ENCODE data around the gene RNASE9. TPM values are rescaled to one million over a fixed set of nuclear protein-coding genes. Genes with fewer than 3 reads are reported as not detected.
"Not testable (repeated sequence)": the region's sequence is repeated elsewhere in the genome, so short reads cannot be mapped to it uniquely, and the experiment has no call there.

RNASE9 gene
- total RNA-seq, 2 donors from 2014 or later = not detected

DNA sequence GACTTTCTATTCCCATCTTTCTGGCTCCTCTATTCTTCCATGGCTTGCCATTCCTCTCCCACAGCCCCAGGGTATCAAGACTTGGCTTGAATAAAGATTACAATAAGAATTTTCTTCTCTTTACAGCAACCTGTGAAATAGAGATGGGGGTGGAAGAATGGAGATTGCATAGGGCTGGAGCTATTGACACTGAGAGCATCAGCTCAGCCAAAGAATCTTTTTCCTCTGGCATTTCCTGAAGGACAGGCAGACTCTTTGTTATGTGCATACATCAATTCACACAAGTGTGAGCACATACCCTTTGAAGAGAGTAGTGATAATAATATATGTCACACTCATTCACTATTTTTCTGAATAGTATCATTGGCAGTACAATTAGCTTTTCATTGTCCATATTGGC, 22.3 kb upstream of the RNASE9 start:
- intact Hi-C loops (cut with DNase I, micrococcal nuclease) = no loop called here
- ATAC-seq = no peak

DNA sequence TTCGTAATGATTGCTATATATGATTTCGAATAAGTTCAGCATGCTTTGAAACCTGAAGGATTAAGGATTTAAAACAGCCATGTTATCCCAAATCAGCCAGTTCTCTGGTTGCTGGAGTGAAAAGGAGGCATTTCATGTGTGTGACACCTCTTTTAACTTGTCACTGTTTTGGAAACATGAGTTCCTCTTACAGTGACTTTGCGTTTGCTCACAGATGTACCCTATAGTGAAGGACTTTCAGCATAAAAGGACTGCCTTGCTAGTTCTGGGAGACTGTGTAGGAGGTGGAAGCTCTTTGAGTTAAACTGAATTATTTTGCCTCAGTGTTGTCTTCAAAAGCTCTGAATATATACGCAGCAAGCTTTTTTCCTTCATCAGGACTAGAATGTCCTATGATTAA, 19.4 kb upstream of the RNASE9 start:
- ATAC-seq (no peak), DNase-seq (no peak)
- intact Hi-C loops (cut with DNase I, micrococcal nuclease) = no loop called here

More for the DNA sequence above, 22.3 kb upstream of the RNASE9 start:
- no peak for DNase-seq

DNA sequence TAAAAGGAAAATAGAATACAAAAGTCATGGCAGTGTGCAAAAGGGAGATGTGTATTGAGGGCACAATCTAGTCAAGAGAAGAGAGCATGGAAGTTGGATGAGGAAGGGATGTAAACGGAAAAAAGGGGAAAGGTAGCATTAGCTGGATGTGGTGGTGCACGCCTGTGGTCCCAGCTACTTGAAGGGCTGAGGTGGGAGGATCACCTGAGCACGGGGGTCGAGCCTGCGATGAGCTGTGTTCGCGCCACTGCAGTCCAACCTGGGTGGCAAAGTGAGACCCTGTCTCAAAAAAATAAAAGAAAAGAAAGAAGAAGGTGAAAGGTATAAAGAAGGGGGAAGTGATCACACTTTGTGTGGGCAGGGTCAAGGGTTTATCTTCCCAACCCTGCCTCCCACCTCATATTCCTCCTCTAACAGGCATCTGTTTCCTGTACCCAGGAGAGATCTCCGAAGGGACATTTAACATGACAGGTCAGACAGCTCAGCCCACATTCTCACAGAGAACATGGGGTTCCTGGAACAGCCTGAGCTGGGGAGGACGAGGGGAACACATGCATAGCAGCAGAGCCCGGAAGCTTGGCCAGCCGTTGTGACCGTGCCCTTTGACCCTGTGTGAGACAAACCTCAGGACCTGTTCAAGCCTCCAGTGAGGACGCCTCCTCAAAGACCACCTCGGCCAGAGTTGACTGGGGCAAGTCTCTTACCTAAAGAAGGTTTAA, 18.1 kb upstream of the RNASE9 start:
- intact Hi-C loops (cut with DNase I, micrococcal nuclease) = no loop called here
- ATAC-seq (no peak), DNase-seq (no peak)

DNA sequence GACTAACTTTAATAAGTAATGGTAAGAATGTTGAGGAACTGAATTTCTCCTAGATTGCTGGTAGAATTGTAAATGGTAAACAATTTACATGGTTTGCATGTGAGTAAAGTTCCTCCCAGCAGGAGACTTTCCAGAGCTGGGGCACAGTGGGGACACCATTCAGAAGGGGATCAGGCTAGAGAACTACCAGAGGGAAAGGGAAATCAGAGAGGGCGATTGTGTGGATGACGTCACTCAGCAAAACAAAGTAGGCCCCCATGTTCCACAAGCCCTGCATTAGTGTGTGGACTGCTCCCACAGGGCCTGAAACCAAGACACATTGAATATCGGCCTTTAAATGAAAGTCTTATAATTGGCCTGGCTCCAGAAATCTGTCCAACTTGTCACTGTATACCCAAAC, 17.5 kb upstream of the RNASE9 start:
- intact Hi-C loops (cut with DNase I, micrococcal nuclease) = no loop called here
- ATAC-seq = no peak

DNA sequence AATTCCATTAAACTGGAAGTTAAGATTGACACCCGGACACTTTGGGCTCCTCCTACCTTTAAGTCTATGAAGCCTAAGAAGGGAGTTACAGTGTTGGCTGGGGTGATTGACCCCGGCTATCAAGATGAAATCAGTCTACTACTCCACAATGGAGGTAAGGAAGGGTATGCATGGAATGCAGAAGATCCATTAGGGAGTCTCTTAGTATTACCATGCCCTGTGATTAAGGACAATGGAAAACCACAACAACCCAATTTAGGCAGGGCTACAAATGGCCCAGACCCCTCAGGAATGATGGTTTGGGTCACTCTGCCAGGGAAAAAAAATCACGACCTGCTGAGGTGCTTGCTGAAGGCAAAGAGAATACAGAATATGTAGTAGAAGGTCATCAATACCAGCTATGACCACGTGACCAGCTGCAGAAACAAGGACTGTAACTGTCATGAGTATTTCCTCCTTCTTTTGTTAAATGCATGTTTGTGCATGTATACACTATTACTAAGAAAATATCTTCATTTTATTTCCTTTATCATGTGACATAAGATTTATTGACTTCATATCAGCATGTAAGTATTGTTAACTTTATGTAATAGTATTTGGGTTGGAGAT, 11.6 kb upstream of the RNASE9 start:
- DNase-seq; ATAC-seq; intact Hi-C loops (cut with DNase I, micrococcal nuclease): not testable (repeated sequence)

More for the DNA sequence above, 17.5 kb upstream of the RNASE9 start:
- DNase-seq = no peak

DNA sequence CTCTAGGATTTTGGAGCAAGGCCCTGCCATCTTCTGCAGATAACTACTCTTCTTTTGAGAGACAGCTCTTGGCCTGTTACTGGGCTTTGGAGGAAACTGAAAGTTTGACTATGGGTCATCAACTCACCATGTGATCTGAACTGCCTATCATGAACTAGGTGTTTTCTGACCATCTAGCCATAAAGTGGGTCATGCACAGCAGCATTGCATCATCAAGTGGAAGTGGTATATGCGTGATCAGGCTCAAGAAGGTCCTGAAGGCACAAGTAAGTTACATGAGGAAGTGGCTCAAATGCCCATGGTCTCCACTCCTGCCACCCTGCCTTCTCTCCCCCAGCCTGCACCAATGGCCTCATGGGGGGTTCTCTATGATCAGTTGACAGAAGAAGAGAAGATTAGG, 9.9 kb upstream of the RNASE9 start:
- ATAC-seq, DNase-seq: not testable (repeated sequence)

DNA sequence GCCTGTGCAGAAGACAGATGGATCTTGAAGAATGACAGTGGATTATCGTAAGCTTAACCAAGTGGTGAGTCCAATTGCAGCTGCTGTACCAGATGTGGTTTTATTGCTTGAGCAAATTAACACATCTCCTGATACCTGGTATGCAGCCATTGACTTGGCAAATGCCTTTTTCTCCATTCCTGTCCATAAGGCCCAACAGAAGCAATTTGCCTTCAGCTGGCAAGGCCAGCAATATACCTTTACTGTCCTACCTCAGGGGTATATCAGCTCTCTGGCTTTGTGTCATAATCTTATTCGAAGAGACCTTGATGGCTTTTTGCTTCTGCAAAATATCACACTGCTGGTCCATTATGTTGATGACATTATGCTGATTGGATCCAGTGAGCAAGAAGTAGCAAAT, 9.0 kb upstream of the RNASE9 start:
- DNase-seq; intact Hi-C loops (cut with DNase I, micrococcal nuclease); ATAC-seq: not testable (repeated sequence)

More for the DNA sequence above, 9.9 kb upstream of the RNASE9 start:
- intact Hi-C loops (cut with DNase I, micrococcal nuclease) = not testable (repeated sequence)

DNA sequence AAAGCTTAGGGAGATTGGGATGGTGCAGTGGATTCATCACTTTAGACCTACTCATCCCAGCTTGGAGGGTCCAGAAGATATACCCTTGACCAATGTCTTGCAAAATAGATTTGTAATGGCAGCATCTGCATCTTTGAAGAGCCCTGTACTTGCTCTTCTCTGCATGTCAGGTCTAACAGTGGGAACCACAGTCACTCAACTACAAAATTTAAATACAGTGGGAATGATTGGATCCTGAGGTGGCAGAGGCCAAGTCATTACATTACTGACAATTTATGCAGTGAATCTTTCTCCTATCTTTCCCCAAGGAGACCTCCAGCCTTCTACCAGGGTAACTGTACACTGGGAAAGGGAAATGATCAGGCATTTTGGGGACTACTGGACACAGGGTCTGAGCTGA, 8.2 kb upstream of the RNASE9 start:
- no peak for ATAC-seq
- no peak for DNase-seq
- intact Hi-C loops (cut with DNase I, micrococcal nuclease) = no loop called here

DNA sequence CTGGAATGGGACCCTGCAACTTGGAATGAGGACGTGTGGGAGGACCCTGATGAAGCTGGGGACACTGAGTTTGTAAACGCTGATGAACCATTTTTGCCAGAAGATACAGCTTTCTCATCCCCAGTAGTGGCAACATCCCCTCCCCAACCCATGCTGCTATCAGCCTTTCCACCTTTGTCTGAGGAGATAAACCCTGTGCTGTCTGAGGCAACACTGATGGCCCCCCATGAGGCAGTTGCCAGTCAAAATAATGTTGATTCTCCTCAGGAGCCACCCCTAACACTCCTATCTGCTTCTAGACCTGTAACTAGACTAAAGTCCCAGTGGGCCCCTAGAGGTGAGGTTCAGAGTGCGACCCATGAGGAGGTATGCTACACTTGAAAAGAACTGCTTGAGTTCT, 7.5 kb upstream of the RNASE9 start:
- ATAC-seq (no peak), DNase-seq (no peak)
- intact Hi-C loops (cut with DNase I, micrococcal nuclease) = no loop called here

DNA sequence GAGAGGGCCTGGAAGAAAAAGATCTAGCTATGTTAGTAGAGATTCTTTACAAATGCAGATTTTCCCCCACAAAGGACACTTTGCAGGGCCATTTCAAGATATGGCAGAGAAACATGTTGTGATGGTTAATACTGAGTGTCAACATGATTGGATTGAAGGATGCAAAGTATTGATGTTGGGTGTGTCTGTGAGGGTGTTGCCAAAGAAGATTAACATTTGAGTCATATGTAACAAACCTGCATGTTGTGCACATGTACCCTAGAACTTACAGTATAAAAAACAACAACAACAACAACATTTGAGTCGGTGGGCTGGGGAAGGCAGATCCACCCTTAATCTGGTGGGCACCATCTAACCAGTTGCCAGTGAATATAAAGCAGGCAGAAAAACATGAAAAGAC, 6.4 kb upstream of the RNASE9 start:
- ATAC-seq; DNase-seq; intact Hi-C loops (cut with DNase I, micrococcal nuclease): not testable (repeated sequence)

DNA sequence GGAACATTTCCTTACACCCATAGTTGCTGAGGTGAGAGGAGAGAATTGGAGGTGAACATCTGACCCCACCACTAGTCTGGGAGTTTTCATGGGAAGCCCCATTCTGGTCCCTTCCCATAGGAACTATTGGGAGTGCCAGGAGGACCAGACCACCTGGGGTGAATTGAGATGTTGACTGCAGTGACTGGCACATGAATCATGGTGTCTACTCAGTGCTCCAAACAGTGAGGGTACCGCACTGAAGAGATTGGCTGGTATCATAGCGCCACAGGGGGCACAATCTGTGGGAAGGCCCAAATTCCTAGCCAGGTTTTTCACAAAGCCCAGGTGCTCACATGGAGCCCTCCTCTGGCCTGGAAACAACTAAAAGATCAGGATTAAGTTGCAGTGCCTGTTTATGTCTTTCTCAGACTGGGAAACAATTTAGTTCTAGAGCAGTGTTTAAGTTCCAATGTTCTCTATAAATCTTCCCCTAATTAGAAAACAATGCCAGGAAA, 3.7 kb upstream of the RNASE9 start:
- DNase-seq (no peak), ATAC-seq (no peak)
- intact Hi-C loops (cut with DNase I, micrococcal nuclease) = no loop called here

DNA sequence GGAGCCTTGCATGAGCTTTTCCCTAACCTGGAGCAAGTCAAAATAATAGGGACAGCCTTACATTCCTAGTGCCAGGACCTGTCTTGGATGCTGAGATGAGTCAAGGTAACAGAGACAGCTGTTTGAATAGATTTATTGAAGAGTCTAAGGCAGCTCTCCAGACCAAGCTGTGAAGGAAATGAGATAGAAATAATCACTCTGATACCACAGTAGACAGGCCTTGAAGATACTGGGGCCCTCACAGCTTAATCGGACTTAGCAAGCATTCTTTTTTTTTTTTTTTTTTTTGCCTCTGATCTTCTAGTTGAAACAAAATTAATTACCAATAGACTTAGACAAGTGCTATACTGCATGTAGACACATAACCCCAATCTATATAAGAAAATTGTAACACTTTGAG, 3.1 kb upstream of the RNASE9 start:
- intact Hi-C loops (cut with DNase I, micrococcal nuclease) = no loop called here
- DNase-seq (no peak), ATAC-seq (no peak)

DNA sequence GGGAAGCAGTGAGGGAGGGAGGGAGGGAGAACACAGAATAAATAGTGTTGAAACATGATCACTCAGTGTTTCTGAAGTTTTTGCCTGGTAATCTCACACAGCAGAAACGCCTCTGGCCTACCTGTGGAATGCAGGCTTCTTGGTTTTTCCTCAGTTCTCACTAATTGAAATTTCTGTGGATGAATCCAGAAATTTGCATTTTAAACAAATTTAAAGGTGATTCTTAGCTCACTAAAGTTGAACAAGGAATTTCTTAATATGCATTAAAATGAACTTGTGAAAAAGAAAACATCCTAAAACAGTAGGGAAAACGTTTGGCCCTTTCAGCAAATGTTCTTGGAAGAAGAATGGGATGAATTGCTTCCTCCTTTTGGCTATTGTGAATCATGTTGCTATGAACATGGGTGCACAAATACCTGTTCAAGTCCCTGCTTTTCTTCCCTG, 1.4 kb downstream of the RNASE9 start:
- DNase-seq (no peak), ATAC-seq (no peak)
- intact Hi-C loops (cut with DNase I, micrococcal nuclease) = no loop called here

DNA sequence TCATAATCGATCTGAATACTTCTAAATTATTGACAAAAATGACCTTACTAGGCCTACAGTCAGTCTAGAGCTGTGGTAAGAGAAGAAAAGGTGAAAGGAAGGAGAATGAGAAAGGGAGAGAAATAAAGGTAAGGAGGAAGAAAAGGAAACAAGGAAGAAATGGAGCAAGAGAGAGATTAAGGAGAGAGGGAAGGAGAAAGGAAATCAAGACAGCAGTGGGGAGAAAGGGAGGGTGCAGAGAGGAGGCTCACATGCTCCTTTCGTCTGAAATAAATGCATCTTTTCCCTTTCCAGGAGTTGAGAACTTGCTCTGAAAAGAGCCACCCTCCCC, 3.7 kb downstream of the RNASE9 start:
- intact Hi-C loops (cut with DNase I, micrococcal nuclease) = no loop called here
- DNase-seq = no peak

DNA sequence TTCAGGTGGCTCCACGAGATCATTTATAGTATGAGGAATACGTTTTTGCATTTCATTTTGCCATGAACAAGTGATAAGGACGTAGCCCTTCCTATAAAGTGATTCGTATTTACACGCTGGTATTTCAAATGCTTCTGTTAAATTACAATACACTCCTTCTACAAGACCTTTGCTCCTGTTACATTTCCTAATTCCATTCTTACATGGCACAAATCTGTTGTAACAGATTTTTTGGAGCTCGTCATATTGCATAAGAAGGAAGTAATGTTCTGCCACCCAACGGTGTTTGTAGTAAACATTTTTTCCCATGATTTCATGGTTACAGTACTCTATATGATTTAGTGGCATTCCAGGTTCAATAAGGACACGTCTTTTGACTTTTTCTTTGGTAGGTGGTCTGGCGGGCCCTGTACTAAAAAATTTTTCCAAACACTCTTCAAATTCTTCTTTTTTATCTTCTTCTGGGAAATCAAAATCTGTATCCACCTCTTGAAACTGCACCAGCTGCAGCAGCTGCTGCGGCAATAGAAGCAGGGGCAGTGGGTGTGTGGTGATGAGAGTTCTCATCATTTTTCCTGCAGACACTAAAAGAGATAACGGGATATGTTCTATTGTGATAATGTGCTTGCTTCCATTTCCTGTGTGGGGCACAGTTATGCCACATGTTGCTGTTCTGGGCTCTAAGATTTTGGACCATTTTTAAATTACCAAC, 4.2 kb downstream of the RNASE9 start:
- DNase-seq = no peak
- intact Hi-C loops (cut with DNase I, micrococcal nuclease) = no loop called here
- no peak for ATAC-seq

More for the DNA sequence above, 3.7 kb downstream of the RNASE9 start:
- no peak for ATAC-seq

DNA sequence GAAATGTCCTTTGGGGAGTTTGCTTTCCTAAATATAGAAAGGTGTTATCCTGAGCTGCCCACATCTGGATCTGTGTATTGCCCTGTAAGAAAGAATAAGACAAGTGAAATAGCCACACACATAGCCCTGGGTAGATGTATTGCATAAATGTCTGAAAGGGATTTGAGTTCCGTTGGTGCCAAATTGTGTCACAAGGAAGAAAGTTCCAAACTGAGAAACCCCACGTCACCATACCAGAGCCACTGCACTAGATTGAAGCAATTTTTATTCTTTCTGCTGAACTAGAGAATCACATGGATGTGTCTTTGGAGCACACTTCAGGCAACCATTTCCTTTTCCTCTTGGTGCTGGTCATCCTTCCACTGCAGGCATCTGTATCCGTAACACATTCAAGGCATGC, 5.0 kb downstream of the RNASE9 start:
- DNase-seq (no peak), ATAC-seq (no peak)
- intact Hi-C loops (cut with DNase I, micrococcal nuclease) = no loop called here

DNA sequence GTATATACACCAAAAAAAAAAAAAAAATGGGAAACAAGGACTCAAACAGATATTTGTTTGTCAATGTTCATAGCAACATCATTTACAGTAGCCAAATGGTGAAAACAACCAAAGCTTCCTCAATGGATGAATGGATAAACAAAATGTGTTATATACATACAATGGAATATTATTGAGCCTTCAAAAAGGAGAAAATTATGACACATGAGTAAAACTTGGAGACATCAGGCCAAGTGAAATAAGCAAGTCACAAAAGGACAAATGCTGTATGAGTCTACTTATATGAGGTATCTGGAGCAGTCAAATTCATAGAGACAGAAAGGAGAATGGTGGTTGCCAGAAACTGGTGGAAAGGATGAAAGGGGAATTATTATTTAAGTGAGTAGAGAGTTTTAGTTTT, 7.8 kb downstream of the RNASE9 start:
- ATAC-seq (no peak), DNase-seq (no peak)
- intact Hi-C loops (cut with DNase I, micrococcal nuclease) = no loop called here

DNA sequence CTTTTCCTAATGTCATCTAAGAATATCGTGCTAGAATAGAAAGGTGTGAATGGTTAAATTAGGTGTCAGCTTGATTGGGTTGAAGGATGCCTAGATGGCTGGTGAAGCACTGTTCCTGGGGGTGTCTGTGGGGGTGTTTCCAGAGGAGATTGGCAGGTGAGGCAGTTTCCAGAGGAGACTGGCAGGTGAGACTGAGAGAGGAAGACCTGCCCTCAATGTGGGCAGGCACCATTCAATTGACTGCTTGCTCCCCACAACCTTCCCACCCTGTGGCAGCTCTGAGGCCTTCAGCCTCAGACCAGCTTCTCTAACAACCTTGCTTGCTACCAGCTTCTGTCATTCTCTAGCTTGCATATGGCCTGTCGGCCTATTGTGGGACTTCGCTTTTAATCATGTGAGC, 9.2 kb downstream of the RNASE9 start:
- intact Hi-C loops (cut with DNase I, micrococcal nuclease) = no loop called here
- ATAC-seq = no peak
- DNase-seq = no peak

DNA sequence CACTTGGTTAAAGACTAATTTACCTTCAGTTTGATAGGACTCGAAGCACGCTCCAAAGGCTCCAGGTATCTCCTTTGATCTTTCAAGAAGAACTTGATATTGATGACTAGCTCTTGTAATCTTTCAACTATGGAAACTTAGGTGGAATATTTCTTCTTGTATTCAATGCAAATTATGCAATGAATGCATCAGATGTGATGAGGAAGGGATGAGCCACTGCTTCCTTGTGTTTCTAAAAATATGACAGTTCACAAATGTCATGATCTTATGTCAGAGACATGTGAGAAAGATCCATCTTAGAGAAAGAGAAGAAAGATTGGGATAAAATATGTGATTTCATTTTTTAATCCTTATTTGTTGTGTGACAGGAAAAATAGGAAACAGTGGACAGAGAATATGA, 9.9 kb downstream of the RNASE9 start:
- intact Hi-C loops (cut with DNase I, micrococcal nuclease) = no loop called here
- no peak for ATAC-seq
- no peak for DNase-seq

Data from left colon (tissue), 2 donors.